Liver (tissue), 3 donors: ENCODE measurements around the gene PPIE.

Experiments used
- EGR1 ChIP-seq, 2 donors: IDR thresholded peaks; 2 replicates each; pipeline ENCODE4 v1.6.1; 2016 to 2018; ENCODE audit warnings: antibody characterized with exemption in 2 of 2, low read depth in 2 of 2
- FOXA1 ChIP-seq: IDR thresholded peaks from 2 replicates; pipeline ENCODE4 v1.6.1; 2016; ENCODE audit warnings: antibody characterized with exemption
- GABPA ChIP-seq, 2 donors: IDR thresholded peaks in 1 of 2; conservative IDR thresholded peaks in 1 of 2; 2 replicates each; pipeline ENCODE4 v1.6.1; 2016; ENCODE audit warnings: antibody characterized with exemption in 2 of 2, mild to moderate bottlenecking in 1 of 2, moderate library complexity in 1 of 2
- HNF4G ChIP-seq: IDR thresholded peaks from 2 replicates; pipeline ENCODE4 v1.6.1; 2016; ENCODE audit warnings: antibody characterized with exemption
- JUND ChIP-seq, 2 donors: IDR thresholded peaks; 2 replicates each; pipeline ENCODE4 v1.6.1; 2016; ENCODE audit warnings: antibody characterized with exemption in 2 of 2
- SP1 ChIP-seq: IDR thresholded peaks from 2 replicates; pipeline ENCODE4 v1.6.1; 2018; ENCODE audit warnings: antibody characterized with exemption, mild to moderate bottlenecking
- YY1 ChIP-seq: IDR thresholded peaks from 2 replicates; pipeline ENCODE4 v1.6.1; 2016; ENCODE audit warnings: antibody characterized with exemption, mild to moderate bottlenecking
- TF ChIP-seq, protein P1 (sequence below): IDR thresholded peaks from 2 replicates; pipeline ENCODE4 v1.6.1; 2016; ENCODE audit warnings: antibody characterized with exemption, mild to moderate bottlenecking
- TF ChIP-seq, protein P2 (sequence below): fragments of 150-350 bp; IDR thresholded peaks from 2 replicates; pipeline ENCODE4 v1.5.1; 2017; ENCODE audit warnings: improper control_type of control experiment, low read depth, low read length; ENCODE audit not compliant: missing input control
- TF ChIP-seq, protein P3 (sequence below): IDR thresholded peaks from 2 replicates; pipeline ENCODE4 v1.6.1; 2016; ENCODE audit warnings: antibody characterized with exemption
- TF ChIP-seq, protein P4 (sequence below): IDR thresholded peaks from 2 replicates; pipeline ENCODE4 v1.6.1; 2016; ENCODE audit warnings: antibody characterized with exemption
- donor health status: healthy.
- donor health status: healthy.

DNA sequence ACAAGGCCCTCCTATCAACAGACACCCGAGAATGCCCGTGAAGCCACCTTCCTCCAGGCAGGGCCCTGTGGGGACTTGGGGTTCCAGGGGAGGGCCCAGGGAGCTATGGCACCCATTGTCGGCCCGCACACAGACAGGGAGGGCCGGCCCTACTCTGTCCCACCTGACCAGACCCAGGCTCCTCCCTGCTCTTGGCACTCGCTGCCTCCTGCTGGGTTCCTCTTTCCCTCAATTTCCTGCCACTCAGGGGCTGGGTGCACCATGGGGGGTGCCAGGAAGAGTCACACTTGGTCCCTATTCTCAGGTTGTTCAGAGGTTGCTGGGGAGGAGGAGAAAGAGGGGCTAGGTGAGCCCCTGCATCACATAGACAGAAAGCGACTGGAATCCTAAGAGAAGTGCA is 40.5 kb downstream of the PPIE start:
- TF ChIP-seq, protein P1, sequence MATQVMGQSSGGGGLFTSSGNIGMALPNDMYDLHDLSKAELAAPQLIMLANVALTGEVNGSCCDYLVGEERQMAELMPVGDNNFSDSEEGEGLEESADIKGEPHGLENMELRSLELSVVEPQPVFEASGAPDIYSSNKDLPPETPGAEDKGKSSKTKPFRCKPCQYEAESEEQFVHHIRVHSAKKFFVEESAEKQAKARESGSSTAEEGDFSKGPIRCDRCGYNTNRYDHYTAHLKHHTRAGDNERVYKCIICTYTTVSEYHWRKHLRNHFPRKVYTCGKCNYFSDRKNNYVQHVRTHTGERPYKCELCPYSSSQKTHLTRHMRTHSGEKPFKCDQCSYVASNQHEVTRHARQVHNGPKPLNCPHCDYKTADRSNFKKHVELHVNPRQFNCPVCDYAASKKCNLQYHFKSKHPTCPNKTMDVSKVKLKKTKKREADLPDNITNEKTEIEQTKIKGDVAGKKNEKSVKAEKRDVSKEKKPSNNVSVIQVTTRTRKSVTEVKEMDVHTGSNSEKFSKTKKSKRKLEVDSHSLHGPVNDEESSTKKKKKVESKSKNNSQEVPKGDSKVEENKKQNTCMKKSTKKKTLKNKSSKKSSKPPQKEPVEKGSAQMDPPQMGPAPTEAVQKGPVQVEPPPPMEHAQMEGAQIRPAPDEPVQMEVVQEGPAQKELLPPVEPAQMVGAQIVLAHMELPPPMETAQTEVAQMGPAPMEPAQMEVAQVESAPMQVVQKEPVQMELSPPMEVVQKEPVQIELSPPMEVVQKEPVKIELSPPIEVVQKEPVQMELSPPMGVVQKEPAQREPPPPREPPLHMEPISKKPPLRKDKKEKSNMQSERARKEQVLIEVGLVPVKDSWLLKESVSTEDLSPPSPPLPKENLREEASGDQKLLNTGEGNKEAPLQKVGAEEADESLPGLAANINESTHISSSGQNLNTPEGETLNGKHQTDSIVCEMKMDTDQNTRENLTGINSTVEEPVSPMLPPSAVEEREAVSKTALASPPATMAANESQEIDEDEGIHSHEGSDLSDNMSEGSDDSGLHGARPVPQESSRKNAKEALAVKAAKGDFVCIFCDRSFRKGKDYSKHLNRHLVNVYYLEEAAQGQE: no peak
- TF ChIP-seq, protein P2, sequence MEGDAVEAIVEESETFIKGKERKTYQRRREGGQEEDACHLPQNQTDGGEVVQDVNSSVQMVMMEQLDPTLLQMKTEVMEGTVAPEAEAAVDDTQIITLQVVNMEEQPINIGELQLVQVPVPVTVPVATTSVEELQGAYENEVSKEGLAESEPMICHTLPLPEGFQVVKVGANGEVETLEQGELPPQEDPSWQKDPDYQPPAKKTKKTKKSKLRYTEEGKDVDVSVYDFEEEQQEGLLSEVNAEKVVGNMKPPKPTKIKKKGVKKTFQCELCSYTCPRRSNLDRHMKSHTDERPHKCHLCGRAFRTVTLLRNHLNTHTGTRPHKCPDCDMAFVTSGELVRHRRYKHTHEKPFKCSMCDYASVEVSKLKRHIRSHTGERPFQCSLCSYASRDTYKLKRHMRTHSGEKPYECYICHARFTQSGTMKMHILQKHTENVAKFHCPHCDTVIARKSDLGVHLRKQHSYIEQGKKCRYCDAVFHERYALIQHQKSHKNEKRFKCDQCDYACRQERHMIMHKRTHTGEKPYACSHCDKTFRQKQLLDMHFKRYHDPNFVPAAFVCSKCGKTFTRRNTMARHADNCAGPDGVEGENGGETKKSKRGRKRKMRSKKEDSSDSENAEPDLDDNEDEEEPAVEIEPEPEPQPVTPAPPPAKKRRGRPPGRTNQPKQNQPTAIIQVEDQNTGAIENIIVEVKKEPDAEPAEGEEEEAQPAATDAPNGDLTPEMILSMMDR: no peak
- TF ChIP-seq, protein P3, sequence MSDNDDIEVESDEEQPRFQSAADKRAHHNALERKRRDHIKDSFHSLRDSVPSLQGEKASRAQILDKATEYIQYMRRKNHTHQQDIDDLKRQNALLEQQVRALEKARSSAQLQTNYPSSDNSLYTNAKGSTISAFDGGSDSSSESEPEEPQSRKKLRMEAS: no peak
- TF ChIP-seq HNF4G: no peak
- no peak for TF ChIP-seq YY1
- TF ChIP-seq SP1: no peak
- TF ChIP-seq EGR1 (IDR thresholded peaks at IDR 0.05; ENCODE audit: low read depth in 2 of 2): no peak
- TF ChIP-seq GABPA (IDR thresholded peaks at IDR 0.05 in 1 of 2, conservative IDR thresholded peaks at IDR 0.05 in 1 of 2): no peak
- TF ChIP-seq JUND (IDR thresholded peaks at IDR 0.05): no peak
- TF ChIP-seq FOXA1: no peak
- TF ChIP-seq, protein P4, sequence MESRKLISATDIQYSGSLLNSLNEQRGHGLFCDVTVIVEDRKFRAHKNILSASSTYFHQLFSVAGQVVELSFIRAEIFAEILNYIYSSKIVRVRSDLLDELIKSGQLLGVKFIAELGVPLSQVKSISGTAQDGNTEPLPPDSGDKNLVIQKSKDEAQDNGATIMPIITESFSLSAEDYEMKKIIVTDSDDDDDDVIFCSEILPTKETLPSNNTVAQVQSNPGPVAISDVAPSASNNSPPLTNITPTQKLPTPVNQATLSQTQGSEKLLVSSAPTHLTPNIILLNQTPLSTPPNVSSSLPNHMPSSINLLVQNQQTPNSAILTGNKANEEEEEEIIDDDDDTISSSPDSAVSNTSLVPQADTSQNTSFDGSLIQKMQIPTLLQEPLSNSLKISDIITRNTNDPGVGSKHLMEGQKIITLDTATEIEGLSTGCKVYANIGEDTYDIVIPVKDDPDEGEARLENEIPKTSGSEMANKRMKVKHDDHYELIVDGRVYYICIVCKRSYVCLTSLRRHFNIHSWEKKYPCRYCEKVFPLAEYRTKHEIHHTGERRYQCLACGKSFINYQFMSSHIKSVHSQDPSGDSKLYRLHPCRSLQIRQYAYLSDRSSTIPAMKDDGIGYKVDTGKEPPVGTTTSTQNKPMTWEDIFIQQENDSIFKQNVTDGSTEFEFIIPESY: no peak
